Astrocyte (in vitro differentiated cells and primary cell): ENCODE results near the gene NBEA.

Experiments
- CTCF ChIP-seq: IDR thresholded peaks from 2 replicates; pipeline ENCODE4 v1.5.1; 2011; ENCODE audit warnings: low read depth, mild to moderate bottlenecking, inconsistent platforms, low read length, moderate library complexity; ENCODE audit not compliant: insufficient read depth
- EZH2 ChIP-seq: IDR thresholded peaks from 2 replicates; pipeline ENCODE4 v1.6.1; 2012; ENCODE audit warnings: mild to moderate bottlenecking, low read length, inconsistent platforms; ENCODE audit not compliant: insufficient read depth

- TF ChIP-seq CTCF (no peak), EZH2 (no peak)
These were observed 657.3 kb downstream of the NBEA start for GRCh38 chr13:35599384-35599783.
